Activated CD8-positive, alpha-beta memory T cell treated with anti-CD3 and anti-CD28 coated beads for 36 hours (primary cell): ENCODE measurements around the gene DOCK1. TPM values are rescaled to one million over a fixed set of nuclear protein-coding genes. Genes with fewer than 3 reads are reported as not detected.

Experiments used
- CTCF ChIA-PET: fragments of 350-600 bp; sonication (Branson Sonifier 250); formaldehyde crosslinking; loops from one replicate; lab custom pipeline; 2021; ENCODE audit warnings: antibody characterized with exemption; lab: Charles Lee
- POLR2A ChIA-PET: fragments of 350-600 bp; sonication (Branson Sonifier 250); formaldehyde crosslinking; loops from one replicate; lab custom pipeline; 2021; ENCODE audit warnings: antibody characterized with exemption; lab: Charles Lee
- total RNA-seq, 2 experiments: library from RNA; stranded (reverse); gene quantifications; one replicate each; pipeline ENCODE4 v1.2.3, GENCODE V29; 2021

The DOCK1 gene
- total RNA-seq, 2 experiments from 2014 or later, result 0.17 to 0.31 TPM

- ChIA-PET POLR2A (no interaction called here), CTCF (no interaction called here)
Observed at GRCh38 chr10:126977216-126977615, 72.0 kb downstream of the DOCK1 start.

GRCh38 chr10:126979311-126979710 lies 74.1 kb downstream of the DOCK1 start:
- ChIA-PET POLR2A (no interaction called here), CTCF (no interaction called here)

GRCh38 chr10:126993208-126993607 lies 88.0 kb downstream of the DOCK1 start:
- ChIA-PET POLR2A (no interaction called here), CTCF (no interaction called here)

DNA sequence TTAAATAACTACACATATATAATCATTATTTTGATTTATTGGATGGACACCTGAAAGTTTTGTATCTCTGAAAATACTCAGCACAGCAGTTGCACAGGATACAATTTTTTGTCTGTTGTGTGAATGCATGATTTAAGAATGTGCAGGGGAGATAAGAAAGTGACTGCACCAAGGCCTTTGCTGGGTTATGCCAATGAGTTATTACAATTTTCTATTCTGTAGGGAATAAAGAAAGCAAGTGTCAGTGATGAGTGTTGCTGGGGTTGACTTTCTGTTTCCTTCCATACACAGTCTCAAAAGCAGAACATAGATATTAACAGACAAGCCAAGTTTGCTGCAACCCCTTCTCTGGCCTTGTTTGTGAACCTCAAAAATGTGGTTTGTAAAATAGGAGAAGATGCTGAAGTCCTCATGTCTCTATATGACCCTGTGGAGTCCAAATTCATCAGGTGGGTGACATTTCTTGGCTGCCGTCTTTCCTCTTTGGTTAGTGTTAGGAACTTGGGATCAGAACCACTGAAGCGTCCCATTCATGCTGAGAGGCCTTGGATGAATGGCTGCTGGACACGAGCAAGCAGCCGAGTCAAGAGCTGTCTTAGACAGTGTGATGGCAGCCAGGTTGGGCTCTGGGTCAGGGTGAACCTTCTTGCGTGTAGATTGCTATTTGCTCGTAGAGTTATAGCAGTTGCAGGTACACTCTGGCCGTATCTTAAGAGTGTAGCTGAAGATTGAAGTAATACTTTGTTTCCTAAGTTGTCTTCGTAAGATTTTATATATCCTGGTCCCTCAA lies 92.8 kb downstream of the DOCK1 start:
- CTCF ChIA-PET, result no interaction called here

DNA sequence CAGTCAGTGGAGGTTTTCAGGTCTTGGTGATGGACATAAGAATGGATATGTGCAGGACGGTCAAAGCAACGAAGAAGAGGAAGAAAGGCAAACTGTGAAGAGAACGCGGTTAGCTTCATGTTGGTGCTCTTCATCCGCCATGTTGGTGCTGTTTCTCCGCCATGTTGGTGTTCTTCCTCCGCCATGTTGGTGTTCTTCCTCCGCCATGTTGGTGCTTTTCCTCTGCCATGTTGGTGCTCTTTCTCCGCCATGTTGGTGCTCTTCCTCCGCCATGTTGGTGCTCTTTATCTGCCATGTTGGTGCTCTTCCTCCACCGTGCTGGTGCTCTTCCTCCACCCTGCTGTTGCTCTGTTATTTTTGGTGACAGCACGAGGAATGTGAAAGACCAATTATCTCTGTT lies 95.4 kb downstream of the DOCK1 start:
- POLR2A ChIA-PET, result no interaction called here

More for the DNA sequence above, 92.8 kb downstream of the DOCK1 start:
- POLR2A ChIA-PET, result no interaction called here

GRCh38 chr10:127003032-127003685 lies 97.9 kb downstream of the DOCK1 start:
- CTCF ChIA-PET, result no interaction called here
- POLR2A ChIA-PET, result no interaction called here

More for the DNA sequence above, 95.4 kb downstream of the DOCK1 start:
- CTCF ChIA-PET, result no interaction called here

DNA sequence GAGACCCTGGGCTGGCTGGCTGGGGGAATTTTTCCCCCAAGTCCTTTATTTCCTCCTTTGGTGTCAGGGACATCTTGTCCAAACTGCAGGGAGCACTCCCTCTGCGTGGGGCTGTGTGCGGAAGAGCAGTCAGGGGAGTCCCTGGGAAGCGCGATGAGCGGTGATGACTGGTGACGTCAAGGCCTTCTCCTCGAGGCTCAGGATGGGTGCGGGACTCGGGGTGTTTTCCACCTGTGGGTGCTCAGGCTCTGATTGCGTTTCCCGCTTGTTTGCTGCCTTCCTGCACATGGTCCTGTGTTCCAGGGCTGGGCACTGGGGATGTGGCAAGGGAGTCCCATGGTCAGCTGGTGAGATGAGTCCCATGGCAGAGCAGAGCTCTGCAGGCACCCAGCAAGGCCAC lies 101.2 kb downstream of the DOCK1 start:
- CTCF ChIA-PET, result no interaction called here
- POLR2A ChIA-PET, result no interaction called here

- POLR2A ChIA-PET, result no interaction called here
- CTCF ChIA-PET, result no interaction called here
Observed at GRCh38 chr10:127009366-127009765, 104.1 kb downstream of the DOCK1 start.

DNA sequence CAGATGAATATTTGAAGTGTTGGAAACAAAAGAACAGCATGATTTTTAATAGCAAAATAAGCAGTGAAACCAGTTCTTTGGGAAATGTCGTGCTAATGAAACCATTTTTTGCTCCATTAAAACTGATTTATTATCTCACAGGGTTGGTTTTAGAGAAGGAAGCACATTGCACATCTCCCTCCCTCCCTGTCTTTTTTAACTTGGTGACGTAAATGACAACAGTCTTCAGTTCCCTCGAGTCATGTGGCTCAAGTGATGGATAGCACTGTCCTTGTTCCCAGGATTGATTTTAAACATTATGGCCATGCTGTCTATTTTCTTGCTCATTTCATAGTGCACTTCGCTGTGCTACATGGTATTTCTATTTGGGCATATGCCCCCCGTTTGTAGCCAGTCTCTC lies 105.9 kb downstream of the DOCK1 start:
- POLR2A ChIA-PET, result no interaction called here
- CTCF ChIA-PET, result no interaction called here

GRCh38 chr10:127012071-127012768 lies 107.0 kb downstream of the DOCK1 start:
- ChIA-PET CTCF (no interaction called here), POLR2A (no interaction called here)

GRCh38 chr10:127012769-127013152 lies 107.5 kb downstream of the DOCK1 start:
- ChIA-PET POLR2A (no interaction called here), CTCF (no interaction called here)

- POLR2A ChIA-PET, result no interaction called here
- CTCF ChIA-PET, result no interaction called here
Observed at GRCh38 chr10:127013211-127013656, 108.0 kb downstream of the DOCK1 start.

- CTCF ChIA-PET, result no interaction called here
- POLR2A ChIA-PET, result no interaction called here
Observed at GRCh38 chr10:127013691-127014473, 108.7 kb downstream of the DOCK1 start.

DNA sequence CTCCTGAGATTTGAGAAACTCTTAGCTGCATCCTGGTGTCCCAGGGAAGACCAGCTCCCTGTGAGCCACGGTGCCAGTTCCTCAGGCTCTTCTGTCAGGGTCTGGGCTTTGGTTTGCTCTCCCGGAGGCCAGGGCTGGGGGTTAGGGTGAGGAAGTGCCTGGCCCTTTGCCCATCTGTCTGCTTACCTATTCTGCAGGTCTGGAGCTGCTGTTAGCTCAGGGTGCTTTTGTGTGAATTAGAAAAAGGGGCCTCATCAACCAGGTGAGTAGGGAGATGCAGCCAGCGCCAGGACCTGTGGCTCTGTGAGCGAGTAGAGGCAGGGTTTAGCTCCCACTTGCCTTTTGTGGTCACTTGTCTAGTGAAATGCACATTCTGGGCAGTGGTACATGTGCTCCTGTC lies 109.4 kb downstream of the DOCK1 start:
- POLR2A ChIA-PET, result no interaction called here
- CTCF ChIA-PET, result no interaction called here

DNA sequence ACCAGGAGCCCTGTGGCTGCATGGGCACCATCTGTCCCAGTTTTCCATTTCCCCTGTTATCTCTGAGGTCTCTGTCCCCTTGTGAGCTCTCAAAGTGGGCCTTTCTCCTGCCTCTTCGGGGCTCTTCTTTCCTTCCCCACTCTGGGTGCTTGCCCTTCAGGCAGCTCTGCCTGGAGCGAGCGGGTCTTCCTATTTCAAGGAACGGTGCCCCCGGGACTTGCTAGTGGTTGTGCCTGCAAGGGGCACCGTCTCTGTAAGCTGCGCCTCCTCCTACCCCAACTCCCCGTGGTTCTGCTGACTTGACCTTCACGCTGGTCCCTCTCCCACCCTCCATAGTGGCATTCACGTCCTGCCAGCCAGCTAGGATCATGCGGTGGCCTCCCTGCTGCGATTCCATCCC lies 110.1 kb downstream of the DOCK1 start:
- ChIA-PET POLR2A (no interaction called here), CTCF (no interaction called here)

GRCh38 chr10:127016331-127016730 lies 111.1 kb downstream of the DOCK1 start:
- ChIA-PET CTCF (no interaction called here), POLR2A (no interaction called here)

- ChIA-PET CTCF (no interaction called here), POLR2A (no interaction called here)
Observed at GRCh38 chr10:127017541-127018297, 112.5 kb downstream of the DOCK1 start.

- POLR2A ChIA-PET, result no interaction called here
- CTCF ChIA-PET, result no interaction called here
Observed at GRCh38 chr10:127018298-127018650, 113.0 kb downstream of the DOCK1 start.

DNA sequence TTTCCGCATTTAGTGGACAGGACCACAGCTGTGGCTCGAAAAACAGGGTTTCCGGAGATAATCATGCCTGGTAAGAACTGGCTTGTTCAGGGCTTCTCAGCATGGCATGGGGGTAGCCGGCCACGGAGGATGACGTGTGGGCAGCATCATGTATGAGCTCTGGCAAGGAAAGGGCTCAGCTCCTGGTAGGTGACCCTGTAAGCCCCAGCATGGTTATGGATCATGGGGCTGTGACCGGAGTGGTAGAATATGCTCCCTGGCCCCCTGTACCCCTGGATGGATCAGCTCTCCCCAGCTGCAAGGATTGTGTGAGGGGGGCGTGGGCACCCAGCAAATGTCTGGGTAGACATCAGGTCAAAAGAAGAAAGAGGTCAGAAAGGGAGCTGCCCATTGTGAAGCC lies 113.5 kb downstream of the DOCK1 start:
- POLR2A ChIA-PET, result no interaction called here

More for the DNA sequence above, 113.5 kb downstream of the DOCK1 start:
- CTCF ChIA-PET, result no interaction called here
